ENCODE results near the gene FMO5.
"Not testable (repeated sequence)": the region's sequence is repeated elsewhere in the genome, so short reads cannot be mapped to it uniquely, and the experiment has no call there.

Gene FMO5

DNA sequence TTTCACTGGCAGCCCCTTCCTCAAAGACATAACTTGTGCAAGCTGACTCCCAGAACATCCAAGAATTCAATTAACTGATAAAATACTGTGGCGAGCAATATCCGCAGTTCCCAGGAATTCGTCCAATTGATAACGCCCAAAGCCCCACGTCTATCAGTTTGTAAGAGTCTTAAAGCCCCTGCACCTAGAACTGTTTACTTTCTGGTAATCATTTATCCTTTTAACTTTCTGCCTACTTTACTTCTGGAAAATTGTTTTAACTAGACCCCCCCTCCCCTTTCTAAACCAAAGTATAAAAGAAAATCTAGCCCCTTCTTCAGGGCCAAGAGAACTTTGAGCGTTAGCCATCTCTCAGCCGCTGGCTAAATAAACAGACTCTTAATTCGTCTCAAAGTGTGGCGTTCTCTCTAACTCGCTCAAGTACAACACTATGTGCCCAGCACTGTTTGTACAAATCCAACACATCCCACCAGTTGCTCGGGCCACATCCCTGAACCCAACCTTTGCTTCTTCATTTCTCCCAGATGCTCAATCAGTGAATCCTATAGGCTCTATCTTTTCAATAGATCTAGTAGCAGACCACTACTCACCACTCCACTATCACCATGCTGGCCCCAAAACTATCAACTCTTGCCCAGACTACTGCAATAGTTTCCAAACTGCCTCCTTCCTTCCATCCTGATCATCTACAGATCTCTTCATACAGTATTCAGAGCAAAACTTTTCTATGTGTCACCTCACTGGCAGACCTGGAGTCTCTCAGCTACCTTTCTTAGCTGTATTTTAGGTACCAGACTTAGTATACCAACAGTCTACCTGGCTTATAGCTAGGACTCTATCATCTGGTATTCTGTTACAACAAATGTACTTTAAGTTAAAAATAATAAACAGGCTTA is 14.0 kb upstream of the FMO5 start:
- no peak for DNase-seq

DNA sequence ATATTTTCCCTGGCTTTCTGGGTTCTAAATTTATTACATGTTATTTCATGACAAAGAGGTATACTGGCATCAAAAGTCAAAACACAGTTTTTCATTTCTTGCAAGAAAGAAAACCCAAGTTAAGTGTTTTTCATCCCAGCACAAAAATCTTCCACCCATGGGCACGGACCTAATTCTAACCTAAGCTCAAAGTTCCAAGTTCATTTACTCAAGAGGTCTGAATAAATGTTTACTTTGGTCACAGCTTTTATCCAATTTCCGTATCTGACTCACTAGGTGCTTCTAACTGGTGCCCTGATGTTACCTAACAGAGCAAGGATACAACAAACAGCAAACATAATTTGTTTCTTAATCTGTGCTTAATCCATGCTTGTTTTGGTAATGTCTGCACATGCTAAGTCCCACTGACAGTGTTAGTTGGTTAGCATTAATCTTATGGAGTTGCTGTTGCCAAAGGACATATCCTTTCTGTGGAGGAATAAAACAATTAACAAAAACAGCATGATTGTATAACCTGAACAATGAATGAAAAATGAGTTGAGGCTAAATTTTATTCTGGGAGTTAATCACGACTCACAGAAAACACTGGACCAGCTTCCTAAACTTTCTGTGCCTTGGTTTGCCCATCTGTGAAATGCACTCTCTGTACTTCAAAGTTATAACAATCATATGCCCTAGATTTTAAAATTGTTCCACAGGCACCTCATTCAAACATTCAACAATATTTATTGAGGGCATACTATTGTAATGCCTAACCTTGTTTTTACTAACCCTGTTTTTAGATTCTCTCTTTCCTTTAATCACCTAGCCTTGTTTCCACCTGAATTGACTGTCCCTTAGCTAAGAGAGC is 13.1 kb upstream of the FMO5 start:
- no peak for DNase-seq

DNA sequence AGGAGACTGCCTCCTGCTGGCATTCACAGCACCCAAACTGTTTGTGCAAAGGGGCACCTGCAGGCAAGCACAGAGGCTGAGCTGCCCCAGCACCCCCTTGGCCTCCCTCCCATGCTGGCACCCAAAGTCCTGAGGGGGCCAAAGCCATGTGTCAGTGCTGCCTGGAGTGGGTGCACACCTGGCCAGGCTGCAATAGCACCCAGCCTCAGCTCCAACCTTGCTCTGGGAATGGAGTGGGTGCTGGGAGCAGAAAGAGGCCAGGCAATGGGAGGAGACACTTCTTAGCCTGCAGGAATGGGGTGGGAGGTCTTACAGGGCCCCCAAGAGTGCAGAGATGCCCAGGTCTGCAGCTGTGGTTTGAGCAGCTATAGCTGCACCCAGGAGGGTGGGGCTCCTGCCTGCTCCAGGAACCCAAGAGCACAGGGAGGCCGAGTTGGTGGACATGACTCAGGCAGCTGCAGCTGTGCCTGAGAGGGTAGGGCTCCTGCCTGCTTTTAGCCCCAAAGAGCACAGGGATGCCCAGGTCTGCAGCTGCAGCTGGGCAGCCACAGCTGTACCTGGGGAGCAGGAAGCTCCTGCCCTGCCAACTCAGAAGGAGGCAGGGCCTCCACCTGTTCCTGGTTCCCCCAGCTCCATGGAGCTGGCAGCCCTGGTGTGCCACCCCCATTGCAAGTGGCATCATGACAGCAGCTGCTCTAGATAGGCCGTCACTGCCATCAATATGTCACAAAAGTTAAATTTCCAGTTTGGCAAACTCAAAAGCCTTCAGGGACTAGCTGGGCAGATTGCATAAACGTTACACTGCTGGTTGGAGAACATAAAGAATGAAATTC is 12.0 kb upstream of the FMO5 start:
- no peak for DNase-seq

DNA sequence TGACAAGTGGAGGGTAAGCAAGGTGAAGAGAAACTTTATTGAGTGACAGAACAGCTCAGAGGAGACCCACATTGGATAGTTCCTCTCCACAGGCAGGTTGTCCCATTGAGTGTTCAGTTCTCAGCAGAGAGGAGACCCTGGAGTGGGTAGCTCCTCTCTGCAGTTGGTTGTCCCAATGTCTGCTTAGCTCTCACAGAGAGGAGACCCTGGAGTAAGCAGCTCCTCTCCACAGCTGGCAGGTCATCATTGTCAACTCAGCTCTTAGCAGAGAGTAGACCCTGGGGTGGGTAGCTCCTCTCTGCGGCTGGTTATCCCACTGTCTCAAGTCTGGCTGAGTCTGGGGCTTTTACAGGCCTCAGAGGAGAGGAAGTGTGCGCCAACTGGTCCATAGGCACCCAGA is 11.3 kb upstream of the FMO5 start:
- no peak for DNase-seq

DNA sequence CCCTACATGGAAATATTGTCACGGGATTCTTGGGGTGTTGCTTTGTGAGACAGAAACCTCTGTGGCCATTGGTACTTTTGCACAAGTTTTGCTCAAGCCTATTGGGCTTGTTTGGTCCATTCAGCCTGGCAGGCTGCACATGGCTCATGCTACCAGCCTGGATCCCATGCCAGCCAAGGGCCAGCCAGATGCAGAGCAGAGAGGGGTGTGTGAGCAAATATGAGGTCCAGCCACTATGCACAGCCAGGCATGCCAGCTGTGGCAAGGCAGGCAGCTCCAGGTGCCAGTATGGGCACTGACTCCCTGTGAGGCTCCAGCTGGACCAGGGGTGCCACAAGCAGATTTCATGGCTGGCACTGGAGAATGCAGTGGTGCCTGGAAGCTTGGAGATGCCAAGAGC is 10.7 kb upstream of the FMO5 start:
- no peak for DNase-seq

DNA sequence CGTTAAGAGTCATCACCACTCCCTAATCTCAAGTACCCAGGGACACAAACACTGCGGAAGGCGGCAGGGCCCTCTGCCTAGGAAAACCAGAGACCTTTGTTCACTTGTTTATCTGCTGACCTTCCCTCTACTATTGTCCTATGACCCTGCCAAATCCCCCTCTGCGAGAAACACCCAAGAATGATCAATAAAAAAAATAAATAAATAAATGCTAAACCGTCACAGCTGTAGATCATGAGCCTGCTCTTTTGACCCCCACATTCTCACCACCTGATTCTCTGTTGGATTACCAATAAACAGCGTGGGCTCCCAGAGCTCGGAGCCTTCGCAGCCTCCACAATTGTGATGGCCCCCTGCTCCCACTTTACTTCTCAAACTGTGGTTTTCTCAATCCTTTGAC is 8.8 kb upstream of the FMO5 start:
- DNase-seq, result not testable (repeated sequence)

DNA sequence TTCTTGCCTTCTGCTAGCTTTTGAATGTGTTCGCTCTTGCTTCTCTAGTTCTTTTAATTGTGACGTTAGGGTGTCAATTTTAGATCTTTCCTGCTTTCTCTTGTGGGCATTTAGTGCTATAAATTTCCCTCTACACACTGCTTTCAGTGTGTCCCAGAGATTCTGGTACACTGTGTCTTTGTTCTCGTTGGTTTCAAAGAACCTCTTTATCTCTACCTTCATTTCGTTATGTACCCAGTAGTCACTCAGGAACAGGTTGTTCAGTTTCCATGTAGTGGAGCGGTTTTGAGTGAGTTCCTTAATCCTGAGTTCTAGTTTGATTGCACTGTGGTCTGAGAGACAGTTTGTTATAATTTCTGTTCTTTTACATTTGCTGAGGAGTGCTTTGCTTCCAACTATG is 5.9 kb upstream of the FMO5 start:
- not testable (repeated sequence) for DNase-seq

DNA sequence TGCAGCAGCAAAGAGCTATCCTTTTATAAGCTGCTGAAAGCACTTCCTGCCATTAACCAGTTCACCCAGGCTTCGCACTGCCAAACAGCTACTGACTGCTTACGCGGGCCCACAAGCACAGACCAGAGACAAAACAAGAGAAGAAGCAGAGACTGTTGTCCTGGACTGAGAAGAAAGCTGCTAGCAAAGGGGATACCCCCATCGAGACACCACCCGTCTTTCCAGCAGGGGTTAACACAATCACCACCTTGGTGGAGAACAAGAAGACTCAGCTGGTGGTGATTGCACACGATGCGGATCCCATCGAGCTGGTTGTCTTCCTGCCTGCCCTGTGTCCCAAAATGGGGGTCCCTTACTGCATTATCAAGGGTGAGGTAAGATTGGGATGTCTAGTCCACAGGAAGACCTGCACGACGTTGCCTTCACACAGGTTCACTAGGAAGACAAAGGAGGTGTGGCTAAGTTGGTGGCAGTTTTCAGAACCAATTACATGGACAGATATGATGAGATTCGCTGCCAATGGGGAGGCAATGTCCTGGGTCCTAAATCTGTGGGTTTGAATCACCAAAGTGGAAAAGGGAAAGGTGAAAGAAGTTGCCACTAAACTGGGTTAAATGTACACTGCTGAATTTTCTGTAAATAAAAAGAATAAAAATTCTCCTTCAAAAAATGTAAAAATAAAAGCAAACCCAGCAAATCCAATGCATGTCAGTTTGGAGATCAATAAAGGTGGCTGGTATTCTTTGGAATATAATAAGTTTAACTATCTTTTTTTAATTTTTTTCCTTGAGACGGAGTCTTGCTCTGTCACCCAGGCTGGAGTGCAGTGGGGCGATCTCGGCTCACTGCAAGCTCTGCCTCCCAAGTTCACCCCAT is 1.2 kb downstream of the FMO5 start:
- no peak for DNase-seq

DNA sequence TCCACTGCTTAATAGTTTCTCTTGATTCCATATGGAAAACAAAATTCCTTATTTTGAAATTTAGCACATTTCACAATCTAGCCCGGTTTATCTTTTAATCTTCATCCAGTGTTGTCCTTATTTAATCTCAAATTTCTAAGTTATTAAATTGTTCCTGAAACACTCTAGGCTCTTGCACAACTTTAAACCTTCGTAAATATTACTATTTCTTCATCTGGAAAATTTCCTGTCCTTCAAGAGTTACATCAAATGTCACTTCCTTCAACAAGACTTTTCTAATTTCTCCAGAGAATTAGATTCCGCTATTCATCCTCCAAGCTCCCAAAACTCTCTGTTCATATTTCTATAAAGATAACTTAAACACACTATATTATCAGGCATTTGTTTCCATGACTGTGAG is 6.5 kb downstream of the FMO5 start:
- no peak for DNase-seq

DNA sequence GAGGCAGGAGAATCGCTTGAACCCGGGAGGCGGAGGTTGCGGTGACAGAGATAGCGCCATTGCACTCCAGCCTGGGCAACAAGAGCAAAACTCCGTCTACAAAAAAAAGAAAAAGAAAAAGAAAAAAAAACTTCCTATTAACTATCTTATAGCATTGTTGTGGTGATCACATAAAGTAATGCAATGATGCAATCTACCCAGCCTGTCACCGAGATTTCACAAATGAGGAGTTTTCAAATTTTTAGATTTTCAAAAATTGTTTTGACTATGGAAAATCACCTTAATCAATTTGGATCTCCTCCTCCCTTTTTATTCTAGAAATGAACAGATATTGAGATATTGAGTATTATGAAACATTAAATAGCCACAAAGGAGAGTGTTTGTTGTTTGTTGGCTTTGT is 8.0 kb downstream of the FMO5 start:
- no peak for DNase-seq

DNA sequence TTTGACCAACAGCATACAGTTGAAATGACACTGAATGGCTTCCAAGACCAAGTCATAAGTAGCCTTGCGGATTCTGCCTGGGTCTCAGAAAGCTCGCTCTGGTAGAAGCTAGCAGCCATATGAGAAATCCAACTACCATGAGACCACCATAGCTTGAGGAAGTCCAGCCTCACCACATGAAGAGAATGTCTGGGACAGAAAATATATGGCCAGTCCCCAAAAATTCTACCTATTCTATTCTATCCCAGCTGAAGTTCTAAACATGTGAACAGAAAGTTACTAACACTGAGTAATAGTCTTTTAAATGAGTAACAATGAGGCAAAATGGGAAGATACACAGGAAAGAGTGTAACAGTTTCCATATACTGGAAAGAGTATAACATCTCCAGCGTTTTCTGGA is 9.0 kb downstream of the FMO5 start:
- DNase-seq, result no peak

DNA sequence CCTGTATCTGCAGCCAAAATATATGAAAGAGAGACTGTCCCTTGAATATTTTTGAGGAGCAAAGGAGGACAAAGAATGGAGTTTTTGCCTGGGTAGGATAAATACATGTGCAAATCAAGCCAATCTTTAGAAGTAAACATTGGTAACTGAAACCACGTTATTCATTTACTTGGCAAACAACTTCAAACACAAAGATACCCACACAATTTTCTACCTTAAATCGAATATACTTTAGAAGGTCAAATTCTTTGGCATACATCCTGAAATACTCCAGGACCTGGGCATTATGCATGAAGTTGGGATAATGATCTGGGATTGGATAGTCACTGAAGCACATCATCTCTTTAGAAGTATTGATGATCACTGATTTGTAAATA is 9.6 kb downstream of the FMO5 start:
- DNase-seq, result no peak

DNA sequence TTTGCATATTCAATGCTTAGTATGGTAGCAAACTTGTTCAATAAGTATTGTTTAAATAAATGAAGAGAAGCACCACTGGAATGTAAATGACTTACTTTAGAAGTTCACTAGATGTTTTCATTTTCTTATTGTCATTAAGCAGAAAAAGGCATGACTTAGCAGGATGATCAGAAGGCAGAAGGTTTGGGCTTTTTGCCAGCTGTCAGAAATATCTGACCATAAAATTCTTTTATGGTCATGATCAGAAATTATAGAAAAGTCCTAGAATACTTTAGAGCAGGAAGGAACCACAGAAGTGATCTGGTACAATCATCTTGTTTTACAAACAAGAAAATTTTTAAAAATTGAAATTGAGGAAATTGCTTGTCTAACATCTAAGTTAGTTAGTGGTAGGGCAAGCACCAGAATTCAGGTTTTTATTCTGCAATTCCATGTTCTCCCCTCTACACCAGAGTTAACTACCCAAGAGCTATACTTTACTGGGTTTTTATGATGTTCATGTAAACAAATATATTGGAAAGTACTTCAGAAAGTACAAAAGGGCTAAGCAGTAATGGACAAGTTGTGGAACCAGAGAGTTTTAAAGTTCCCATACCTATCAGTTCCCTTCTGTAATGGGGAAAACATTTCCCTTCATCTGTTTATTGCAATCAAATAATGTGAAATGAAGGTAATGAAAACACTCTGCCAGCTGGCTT is 10.1 kb downstream of the FMO5 start:
- no peak for DNase-seq

DNA sequence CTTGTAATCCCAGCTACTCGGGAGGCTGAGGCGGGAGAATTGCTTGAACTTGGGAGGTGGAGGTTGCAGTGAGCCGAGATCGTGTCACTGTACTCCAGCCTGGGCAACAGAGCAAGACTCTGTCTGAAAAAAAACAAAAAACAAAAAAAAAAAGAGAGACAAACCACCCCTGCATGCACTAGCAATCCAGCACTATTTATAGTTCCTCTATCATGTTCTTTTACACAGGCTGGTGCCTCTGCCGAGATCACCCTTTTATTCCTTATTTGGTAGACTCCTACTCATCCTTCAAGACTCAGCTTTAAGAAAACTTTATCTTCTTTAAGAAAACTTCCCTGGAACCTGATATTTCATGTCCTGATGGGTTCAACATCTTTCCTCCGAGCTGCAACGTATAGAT is 10.8 kb downstream of the FMO5 start:
- no peak for DNase-seq

DNA sequence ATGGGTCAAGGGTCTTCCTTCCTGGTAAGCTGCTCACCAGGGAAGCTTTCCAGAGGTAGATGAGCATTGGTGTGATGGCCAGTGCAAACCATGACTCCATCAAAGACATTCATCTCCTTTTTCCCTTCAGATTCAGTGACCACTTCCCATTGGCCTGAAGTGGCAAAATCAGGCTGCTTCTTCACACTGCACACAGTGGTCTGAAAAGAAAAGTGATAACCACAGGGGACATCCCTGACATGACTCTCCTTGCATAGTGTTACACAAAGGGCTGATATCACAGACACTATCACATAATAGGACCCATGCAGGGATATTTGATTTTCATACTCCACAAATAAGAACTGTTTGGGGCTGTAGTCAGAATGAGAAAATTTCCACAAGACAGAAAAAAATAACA is 11.9 kb downstream of the FMO5 start:
- no peak for DNase-seq

DNA sequence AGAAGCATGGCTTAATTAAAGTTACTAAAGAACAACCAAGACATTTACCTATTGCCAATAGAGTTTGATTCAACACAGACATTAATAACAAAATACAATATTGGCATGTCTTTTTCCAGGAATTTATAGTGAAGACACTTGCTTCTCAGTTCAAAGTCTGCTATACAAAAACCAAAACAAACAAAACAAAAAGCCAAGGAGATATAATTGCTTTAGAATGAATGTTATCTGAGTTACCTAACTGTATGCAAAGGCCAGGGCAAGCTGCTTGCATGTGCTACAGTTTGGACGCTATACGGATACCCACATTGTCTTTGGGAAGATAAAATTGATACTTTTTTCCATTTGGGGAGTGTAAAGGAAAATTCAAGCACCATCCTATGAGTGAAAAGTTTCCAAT is 13.6 kb downstream of the FMO5 start:
- no peak for DNase-seq

DNA sequence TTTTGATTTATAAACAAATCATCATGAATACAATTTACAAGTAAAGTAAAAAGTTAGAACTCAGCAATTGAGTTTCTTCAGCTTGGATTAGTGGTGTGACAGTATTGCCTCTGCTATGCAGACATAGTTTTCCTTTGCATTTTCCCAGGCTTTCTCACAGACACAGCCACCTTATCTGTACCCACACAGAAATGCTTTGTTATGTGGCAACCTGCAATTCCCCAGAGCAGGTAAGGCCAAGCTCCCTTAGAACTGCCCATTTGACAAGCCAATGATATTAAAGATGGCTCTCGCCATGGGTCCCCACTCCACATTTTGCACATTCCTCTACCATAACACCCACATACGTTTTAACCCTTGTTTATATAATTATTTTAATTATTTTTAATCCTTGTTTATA is 14.2 kb downstream of the FMO5 start:
- DNase-seq, result no peak

DNA sequence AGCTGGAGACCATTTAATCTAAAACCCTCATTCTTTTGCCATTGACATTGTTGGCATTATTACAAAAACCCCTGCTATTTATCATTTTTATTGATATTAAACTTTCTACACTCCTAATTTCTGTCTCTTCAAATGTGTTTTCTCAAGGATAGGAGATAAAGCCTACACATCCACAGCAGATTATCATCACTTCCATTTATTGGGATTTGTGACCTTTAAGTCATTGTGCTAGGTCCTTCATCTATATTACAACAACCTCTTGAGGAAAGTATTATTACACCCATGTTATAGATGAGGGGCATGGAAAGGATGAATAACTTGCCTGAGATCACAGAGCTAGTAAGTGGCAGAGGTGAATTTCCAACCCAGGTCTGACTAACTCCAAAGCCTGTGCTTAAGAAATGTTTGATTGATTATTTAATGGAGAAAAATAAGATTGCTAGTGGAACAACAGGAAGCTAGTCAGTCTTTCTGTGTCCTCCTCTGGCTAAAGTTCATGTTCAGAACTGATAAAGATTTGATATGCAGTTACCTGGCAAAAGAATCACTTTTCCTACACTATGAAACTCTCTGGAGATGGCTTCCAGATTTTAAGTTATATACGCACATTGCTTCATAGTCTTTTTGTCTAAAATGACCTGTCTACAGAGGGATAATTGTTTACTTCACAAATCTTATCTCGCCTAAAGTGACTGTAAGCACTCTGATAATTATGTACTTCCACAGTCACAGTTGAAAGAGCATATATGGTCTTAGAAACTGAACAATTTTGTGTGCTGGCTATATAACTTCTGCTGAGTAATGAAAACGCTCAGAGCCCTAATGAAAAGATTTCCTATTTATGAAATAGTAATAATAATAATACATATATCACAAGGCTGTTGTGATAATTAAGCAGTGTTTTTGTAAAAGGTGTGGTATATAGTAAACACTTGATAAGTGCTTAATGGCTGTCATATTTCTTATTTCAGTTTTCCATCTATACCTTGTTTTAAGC is 15.0 kb downstream of the FMO5 start:
- no peak for DNase-seq

DNA sequence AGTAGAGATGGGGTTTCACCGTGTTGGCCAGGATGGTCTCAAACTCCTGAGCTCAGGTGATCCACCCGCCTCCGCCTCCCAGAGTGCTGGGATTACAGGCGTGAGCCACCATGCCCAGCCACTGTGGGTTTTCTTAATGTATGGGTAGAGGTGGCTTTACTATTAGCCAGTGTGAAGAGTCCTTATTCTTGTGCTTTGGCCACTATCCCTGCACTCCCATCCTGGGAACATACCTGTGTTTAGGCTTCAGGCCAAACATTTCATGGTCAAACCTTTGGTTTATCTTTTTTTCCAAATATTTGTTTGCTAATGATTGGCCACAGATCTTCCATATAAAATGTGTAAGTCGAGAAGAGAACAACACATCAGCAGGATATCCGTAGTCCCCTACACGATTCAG is 16.5 kb downstream of the FMO5 start:
- no peak for DNase-seq

DNA sequence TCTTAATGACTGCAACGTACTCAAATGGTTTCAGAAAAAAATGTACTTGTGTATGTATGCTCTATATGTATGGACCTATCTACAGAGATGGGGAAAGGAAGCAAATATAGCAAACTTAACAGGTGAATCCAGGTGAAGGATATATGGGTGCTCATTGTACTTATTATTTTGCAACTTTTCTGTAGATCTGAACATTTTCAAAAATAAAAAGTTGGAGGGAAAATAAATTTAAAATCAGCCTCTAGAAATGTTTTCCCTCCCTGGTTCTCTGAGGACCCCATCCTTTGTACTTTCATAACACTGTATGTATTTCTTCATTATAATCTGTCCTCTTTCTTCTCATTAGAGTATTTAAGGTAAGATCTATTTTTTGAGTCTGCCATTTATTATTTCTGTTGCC is 17.9 kb downstream of the FMO5 start:
- DNase-seq, result no peak

All from activated CD8-positive, alpha-beta memory T cell treated with anti-CD3 and anti-CD28 coated beads for 24 hours (primary cell).